ENCODE results near the gene MLLT3.

- TF ChIP-seq, protein P1, sequence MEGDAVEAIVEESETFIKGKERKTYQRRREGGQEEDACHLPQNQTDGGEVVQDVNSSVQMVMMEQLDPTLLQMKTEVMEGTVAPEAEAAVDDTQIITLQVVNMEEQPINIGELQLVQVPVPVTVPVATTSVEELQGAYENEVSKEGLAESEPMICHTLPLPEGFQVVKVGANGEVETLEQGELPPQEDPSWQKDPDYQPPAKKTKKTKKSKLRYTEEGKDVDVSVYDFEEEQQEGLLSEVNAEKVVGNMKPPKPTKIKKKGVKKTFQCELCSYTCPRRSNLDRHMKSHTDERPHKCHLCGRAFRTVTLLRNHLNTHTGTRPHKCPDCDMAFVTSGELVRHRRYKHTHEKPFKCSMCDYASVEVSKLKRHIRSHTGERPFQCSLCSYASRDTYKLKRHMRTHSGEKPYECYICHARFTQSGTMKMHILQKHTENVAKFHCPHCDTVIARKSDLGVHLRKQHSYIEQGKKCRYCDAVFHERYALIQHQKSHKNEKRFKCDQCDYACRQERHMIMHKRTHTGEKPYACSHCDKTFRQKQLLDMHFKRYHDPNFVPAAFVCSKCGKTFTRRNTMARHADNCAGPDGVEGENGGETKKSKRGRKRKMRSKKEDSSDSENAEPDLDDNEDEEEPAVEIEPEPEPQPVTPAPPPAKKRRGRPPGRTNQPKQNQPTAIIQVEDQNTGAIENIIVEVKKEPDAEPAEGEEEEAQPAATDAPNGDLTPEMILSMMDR (IDR thresholded peaks at IDR 0.05; ENCODE audit: low read depth, low read length) = no peak
- no peak for TF ChIP-seq EZH2phosphoT487 (IDR thresholded peaks at IDR 0.05; ENCODE audit: low read depth)
These were observed 51.5 kb downstream of the MLLT3 start for GRCh38 chr9:20570756-20571155.

All from OCI-LY3 (cell line).